ENCODE results near the gene TAS1R3.

Gene TAS1R3

GRCh38 chr1:1294250-1294890 is 36.7 kb upstream of the TAS1R3 start:
- DNase-seq (ENCODE audit: low read depth, low spot score) = no peak
- TF ChIP-seq CTCF (IDR thresholded peaks at IDR 0.05; ENCODE audit: insufficient read depth, low read length, missing control alignments) = no peak
- ChIA-PET POLR2A (interaction anchor here (0.8 to 1.0 kb wide), 2 partner anchors 11 to 16 kb away, joined by 3 read pairs; no protein-coding TSS in a partner anchor), CTCF (interaction anchor here (0.5 to 2.1 kb wide), 2 partner anchors 172 to 312 kb away, joined by 3 to 13 read pairs; partner anchors contain the start of gene PERM1)
- no peak overlapping the region for H3K4me3 ChIP-seq (ENCODE audit: low read depth, low read length)

GRCh38 chr1:1295154-1295923 is 35.7 kb upstream of the TAS1R3 start:
- ChIA-PET CTCF (interaction anchor here (0.6 to 2.1 kb wide), 2 partner anchors 14 to 173 kb away, joined by 3 to 13 read pairs; no protein-coding TSS in a partner anchor), POLR2A (interaction anchor here (1.0 kb wide), 1 partner anchor 10 kb away, joined by 3 read pairs; no protein-coding TSS in a partner anchor)
- DNase-seq (ENCODE audit: low read depth, low spot score) = no peak
- TF ChIP-seq CTCF (IDR thresholded peaks at IDR 0.05; ENCODE audit: insufficient read depth, low read length, missing control alignments) = no peak
- no peak overlapping the region for H3K4me3 ChIP-seq (ENCODE audit: low read depth, low read length)

- CTCF ChIA-PET = interaction anchor here (0.6 to 2.1 kb wide), 2 partner anchors 13 to 174 kb away, joined by 3 to 13 read pairs; no protein-coding TSS in a partner anchor
- TF ChIP-seq CTCF (IDR thresholded peaks at IDR 0.05; ENCODE audit: insufficient read depth, low read length, missing control alignments) = no peak
- H3K4me3 ChIP-seq (ENCODE audit: low read depth, low read length) = no peak overlapping the region
- POLR2A ChIA-PET = no interaction called here
- DNase-seq (ENCODE audit: low read depth, low spot score) = no peak
Measured at GRCh38 chr1:1296070-1297061, 34.7 kb upstream of the TAS1R3 start.

- no peak for TF ChIP-seq CTCF (IDR thresholded peaks at IDR 0.05; ENCODE audit: insufficient read depth, low read length, missing control alignments)
- POLR2A ChIA-PET = no interaction called here
- H3K4me3 ChIP-seq (ENCODE audit: low read depth, low read length) = no peak overlapping the region
- no peak for DNase-seq (ENCODE audit: low read depth, low spot score)
- CTCF ChIA-PET = no interaction called here
Measured at GRCh38 chr1:1297802-1298424, 33.2 kb upstream of the TAS1R3 start.

- TF ChIP-seq CTCF (IDR thresholded peaks at IDR 0.05; ENCODE audit: insufficient read depth, low read length, missing control alignments) = no peak
- ChIA-PET CTCF (interaction anchor here (1.5 kb wide), 1 partner anchor 9 kb away, joined by 8 read pairs; no protein-coding TSS in a partner anchor), POLR2A (no interaction called here)
- DNase-seq (ENCODE audit: low read depth, low spot score) = no peak
- no peak overlapping the region for H3K4me3 ChIP-seq (ENCODE audit: low read depth, low read length)
Measured at GRCh38 chr1:1298861-1299685, 32.0 kb upstream of the TAS1R3 start.

Measured in AG04449 (cell line).